B cell (primary cell): ENCODE measurements around the gene MCHR1. TPM values are rescaled to one million over a fixed set of nuclear protein-coding genes. Genes with fewer than 3 reads are reported as not detected.

Experiments
- ATAC-seq: fragments of 200-7000 bp; cut with Tn5 transposase; one replicate; pipeline ENCODE4 v1.10.0; 2021; ENCODE audit warnings: low read depth, mild to moderate bottlenecking, moderate number of reproducible peaks, moderate library complexity
- CTCF ChIA-PET: fragments of 350-600 bp; sonication (Branson Sonifier 250); formaldehyde crosslinking; loops from one replicate; lab custom pipeline; 2021; ENCODE audit warnings: antibody characterized with exemption, inconsistent platforms; lab: Charles Lee
- POLR2A ChIA-PET: fragments of 350-600 bp; sonication (Branson Sonifier 250); formaldehyde crosslinking; loops from one replicate; lab custom pipeline; 2021; ENCODE audit warnings: antibody characterized with exemption; lab: Charles Lee
- DNase-seq: peaks from one replicate; pipeline ENCODE4 v3.0.0; 2013
- H2AFZ ChIP-seq: 2 replicates; pipeline ENCODE4 v1.6.1; 2012; ENCODE audit warnings: mild to moderate bottlenecking, low read depth, low read length; ENCODE audit not compliant: insufficient read depth, poor library complexity, severe bottlenecking
- H3K27ac ChIP-seq, 2 donors: 1 replicate in 1 of 2; 2 replicates in 1 of 2; pipeline ENCODE4 v1.5.1; 2012 to 2013; ENCODE audit warnings: low read length in 2 of 2, mild to moderate bottlenecking in 2 of 2, moderate library complexity in 1 of 2
- H3K27me3 ChIP-seq, 4 experiments: fragments of 200-600 bp in 1 of 4; sonication (generic) in 1 of 4; replicated peaks in 1 of 4; 1 replicate in 2 of 4; 2 replicates in 2 of 4; pipeline versions ENCODE4 v1.6.1 to v1.7.0; 2013 to 2016; ENCODE audit warnings: low read length in 3 of 4, mild to moderate bottlenecking in 2 of 4, mixed read lengths in 1 of 4, moderate library complexity in 1 of 4; ENCODE audit not compliant: insufficient read depth in 4 of 4, control insufficient read depth in 3 of 4; ENCODE audit errors: control extremely low read depth in 1 of 4
- H3K36me3 ChIP-seq, 2 experiments: replicated peaks in 1 of 2; 1 replicate in 1 of 2; 2 replicates in 1 of 2; pipeline versions ENCODE4 v1.6.1 to v1.7.1; 2013; ENCODE audit warnings: low read length in 1 of 2; ENCODE audit not compliant: insufficient read depth in 2 of 2, control insufficient read depth in 1 of 2; ENCODE audit errors: control extremely low read depth in 1 of 2, extremely low read depth in 1 of 2
- H3K4me1 ChIP-seq, 2 donors: fragments of 200-600 bp in 1 of 2; sonication (generic) in 1 of 2; 1 replicate in 1 of 2; 2 replicates in 1 of 2; pipeline versions ENCODE4 v1.5.1 to v1.6.1; 2013 to 2017; ENCODE audit warnings: low read length in 2 of 2; ENCODE audit not compliant: control insufficient read depth in 2 of 2, insufficient read depth in 2 of 2
- H3K4me2 ChIP-seq: replicated peaks from 2 replicates; pipeline ENCODE3; 2012; ENCODE audit warnings: mild to moderate bottlenecking, low read depth, low read length; ENCODE audit not compliant: poor library complexity, severe bottlenecking
- H3K4me3 ChIP-seq, 5 experiments: fragments of 200-600 bp in 1 of 5; sonication (generic) in 1 of 5; 1 replicate in 3 of 5; 2 replicates in 2 of 5; pipeline versions ENCODE4 v1.5.1 to v1.7.0; 2011 to 2016; ENCODE audit warnings: low read length in 4 of 5, mild to moderate bottlenecking in 4 of 5, low read depth in 2 of 5, control low read depth in 1 of 5, moderate library complexity in 1 of 5; ENCODE audit not compliant: insufficient read depth in 1 of 5; ENCODE audit errors: control extremely low read depth in 1 of 5, extremely low read depth in 1 of 5
- H3K79me2 ChIP-seq: fragments of 200-600 bp; sonication (generic); one replicate; pipeline ENCODE4 v1.6.0; 2016; ENCODE audit warnings: low read length; ENCODE audit not compliant: control insufficient read depth, insufficient read depth
- H3K9ac ChIP-seq: fragments of 200-600 bp; sonication (generic); 2 replicates; pipeline ENCODE4 v1.6.1; 2017; ENCODE audit warnings: mild to moderate bottlenecking, low read length, moderate library complexity
- H3K9me3 ChIP-seq, 3 donors: one replicate each; pipeline versions ENCODE4 v1.6.1 to v1.7.1; 2013; ENCODE audit warnings: low read length in 2 of 3; ENCODE audit not compliant: control insufficient read depth in 2 of 3, insufficient read depth in 1 of 3; ENCODE audit errors: control extremely low read depth in 1 of 3
- H4K20me1 ChIP-seq: 2 replicates; pipeline ENCODE4 v1.6.0; 2012; ENCODE audit warnings: mild to moderate bottlenecking, low read length; ENCODE audit not compliant: insufficient read depth, control insufficient read depth, poor library complexity, severe bottlenecking
- H3K27ac Mint-ChIP-seq: one replicate; pipeline ENCODE4 v1.8.0; 2021; ENCODE audit warnings: mixed read lengths
- H3K27me3 Mint-ChIP-seq: one replicate; pipeline ENCODE4 v1.8.0; 2021; ENCODE audit warnings: mixed read lengths
- H3K4me1 Mint-ChIP-seq: one replicate; pipeline ENCODE4 v1.8.0; 2021; ENCODE audit warnings: mixed read lengths
- H3K4me3 Mint-ChIP-seq: one replicate; pipeline ENCODE4 v1.8.0; 2021; ENCODE audit warnings: mixed read lengths
- H3K9me3 Mint-ChIP-seq: one replicate; pipeline ENCODE4 v1.8.0; 2022; ENCODE audit warnings: mixed read lengths; ENCODE audit not compliant: insufficient read depth
- CTCF ChIP-seq: fragments of 200-600 bp; IDR thresholded peaks from one replicate; pipeline ENCODE4 v1.8.0; 2022; ENCODE audit warnings: antibody characterized with exemption, mild to moderate bottlenecking
- EZH2 ChIP-seq: IDR thresholded peaks from 2 replicates; pipeline ENCODE4 v1.6.1; 2012; ENCODE audit warnings: borderline replicate concordance, low read depth, mild to moderate bottlenecking, moderate library complexity, low read length; ENCODE audit not compliant: insufficient read depth, poor library complexity, severe bottlenecking
- WGBS: methylation state at CpG from one replicate; pipeline ENCODE4 v1.1.5; 2013; ENCODE audit warnings: missing lambda C conversion rate; ENCODE audit not compliant: insufficient coverage; 5-methylcytosine and 5-hydroxymethylcytosine counted together
- intact Hi-C: fragments of 100-400 bp; cut with micrococcal nuclease; formaldehyde crosslinking; loops from one replicate; pipeline ENCODE4 v1.10.0; 2022
- polyA plus RNA-seq: library from polyadenylated mRNA; depleted of rRNA; stranded (reverse); fragments of >200 nt; gene quantifications from 2 replicates; pipeline ENCODE4 v1.2.3, GENCODE V29; 2012
- total RNA-seq, 2 donors: library from RNA; stranded (reverse); fragments of 120-200 nt in 1 of 2; gene quantifications; 1 replicate in 1 of 2; 2 replicates in 1 of 2; pipeline versions ENCODE4 v1.2.3 to v1.2.4, GENCODE V29; 2013 to 2022

Gene MCHR1
- total and polyA plus RNA-seq, 2 donors (not counting 1 experiment from before 2014, with no cell fraction given) = not detected

- Mint-ChIP-seq H3K4me1 (no peaks in the 10 kb centered on the region), H3K27ac (no peak overlapping the region), H3K4me3 (no peak overlapping the region), H3K27me3 (peaks cover 6% of the 10 kb centered on the region), H3K9me3 (no peaks in the 10 kb centered on the region)
- H3K9ac ChIP-seq = no peak overlapping the region
- DNase-seq = no peak
- TF ChIP-seq CTCF = no peak
- TF ChIP-seq EZH2 = no peak
- no peaks in the 10 kb centered on the region for H3K4me1 ChIP-seq
- H3K4me2 ChIP-seq = no peak overlapping the region
- H3K4me3 ChIP-seq = no peak overlapping the region
- intact Hi-C loops = no loop called here
- no peaks in the 10 kb centered on the region for H3K79me2 ChIP-seq
- no peaks in the 10 kb centered on the region for H3K9me3 ChIP-seq
- H3K36me3 ChIP-seq = no peaks in the 10 kb centered on the region
- 96% methylated on average over 5 of the region's 5 CpGs for WGBS
- no peak for ATAC-seq
- ChIA-PET POLR2A (no interaction called here), CTCF (interaction anchor here (0.7 kb wide), 1 partner anchor 1732 kb away, joined by 4 read pairs; no protein-coding TSS in a partner anchor)
- peaks cover 0 to 4% (median 0%) of the 10 kb centered on the region in 4 experiments for H3K27me3 ChIP-seq
- H2AFZ ChIP-seq = no peak overlapping the region
- H4K20me1 ChIP-seq = no peaks in the 10 kb centered on the region
- H3K27ac ChIP-seq = no peak overlapping the region
These were observed 28.9 kb downstream of the MCHR1 start for GRCh38 chr22:40708177-40708576.

GRCh38 chr22:40709752-40710413 is 30.6 kb downstream of the MCHR1 start:
- Histone ChIP-seq H3K9ac (no peak overlapping the region), H3K36me3 (no peaks in the 10 kb centered on the region), H3K27me3 (peaks cover 0 to 13% (median 0%) of the 10 kb centered on the region in 4 experiments), H3K9me3 (no peaks in the 10 kb centered on the region), H3K4me3 (no peak overlapping the region), H3K79me2 (no peaks in the 10 kb centered on the region), H3K27ac (no peak overlapping the region), H3K4me2 (no peak overlapping the region), H3K4me1 (peaks cover 4 to 5% of the 10 kb centered on the region in 2 donors), H4K20me1 (no peaks in the 10 kb centered on the region), H2AFZ (no peak overlapping the region)
- POLR2A ChIA-PET = no interaction called here
- DNase-seq (no peak), ATAC-seq (no peak)
- no peak overlapping the region for H3K4me3 Mint-ChIP-seq
- peaks cover 4% of the 10 kb centered on the region for H3K4me1 Mint-ChIP-seq
- 59% methylated on average over 3 of the region's 6 CpGs for WGBS
- CTCF ChIA-PET = no interaction called here
- intact Hi-C loops = no loop called here
- TF ChIP-seq CTCF (no peak), EZH2 (no peak)
- no peak overlapping the region for H3K27ac Mint-ChIP-seq
- no peaks in the 10 kb centered on the region for H3K9me3 Mint-ChIP-seq
- H3K27me3 Mint-ChIP-seq = peaks cover 13% of the 10 kb centered on the region
